GM10248 (cell line): Measurements from ENCODE around the gene SPATS2L.

ENCODE experiments used
- CTCF ChIA-PET: fragments of 300-600 bp; sonication (Branson Sonifier 250); formaldehyde crosslinking; extraction: SDS; loops from one replicate; lab custom pipeline; 2021; ENCODE audit warnings: antibody characterized with exemption; lab: Yijun Ruan, JAX
- POLR2A ChIA-PET: fragments of 350-650 bp; sonication (Branson Sonifier 250); formaldehyde crosslinking; extraction: SDS; loops from one replicate; lab custom pipeline; 2020; ENCODE audit warnings: antibody characterized with exemption; lab: Yijun Ruan, JAX
- DNase-seq: peaks from one replicate; pipeline ENCODE4 v3.0.0; 2012; ENCODE audit errors: extremely low spot score
- CTCF ChIP-seq: IDR thresholded peaks from 2 replicates; pipeline ENCODE4 v1.5.1; 2012; ENCODE audit warnings: mild to moderate bottlenecking, low read depth; ENCODE audit errors: extremely low read depth, missing control alignments, control extremely low read depth

The SPATS2L gene

GRCh38 chr2:200272320-200272719, 34.2 kb upstream of the SPATS2L start:
- DNase-seq, result no peak
- ChIA-PET POLR2A (no interaction called here), CTCF (interaction anchor here (0.9 kb wide), 1 partner anchor 13 kb away, joined by 3 read pairs; no protein-coding TSS in a partner anchor)
- TF ChIP-seq CTCF, result no peak

DNA sequence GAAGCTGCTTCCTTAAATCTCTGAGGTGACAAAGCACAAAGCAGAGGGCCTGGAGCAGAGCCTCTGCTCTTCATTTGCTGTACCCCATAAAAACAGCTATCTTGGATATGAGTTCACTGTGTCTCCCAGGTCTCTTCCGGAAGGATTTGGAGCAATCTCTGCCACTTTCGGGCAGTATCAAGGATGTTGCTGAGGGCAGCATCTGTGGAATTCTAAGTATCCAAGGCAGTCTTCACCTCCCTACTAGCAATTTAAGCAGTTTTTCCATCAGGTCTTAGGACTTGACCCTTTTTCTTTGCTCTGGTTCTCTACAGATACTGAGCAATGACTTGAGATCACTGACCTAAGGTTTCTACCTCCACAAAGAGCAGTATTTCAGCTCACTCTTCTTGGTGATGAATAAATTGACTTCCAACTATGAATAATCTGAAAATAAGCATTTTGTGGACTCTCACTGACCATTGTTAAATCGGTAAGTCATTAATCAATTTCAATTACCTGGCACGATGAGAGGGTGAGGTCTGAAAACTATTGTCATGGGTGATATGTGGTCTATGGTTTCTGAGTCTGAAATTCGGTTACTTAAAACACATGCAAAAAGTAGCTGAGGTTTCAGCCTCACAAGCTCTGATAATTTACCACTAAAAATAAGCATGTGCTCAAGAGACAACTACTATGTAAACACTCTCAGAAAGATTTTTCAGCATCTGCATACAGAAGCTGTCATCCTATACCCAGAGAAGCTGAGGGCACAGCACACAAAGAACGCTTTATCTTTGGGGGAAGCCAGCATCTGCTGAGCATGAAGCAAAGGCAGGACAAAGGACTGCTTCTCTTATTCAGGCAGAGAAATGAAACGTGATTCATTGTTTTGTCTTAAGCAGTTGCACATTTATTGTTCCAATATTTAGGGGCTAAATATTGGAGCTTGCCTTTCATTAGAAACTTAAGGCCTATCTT, 32.1 kb upstream of the SPATS2L start:
- ChIA-PET CTCF (interaction anchor here (1.0 kb wide), 1 partner anchor 16 kb away, joined by 3 read pairs; no protein-coding TSS in a partner anchor), POLR2A (no interaction called here)
- no peak for DNase-seq
- TF ChIP-seq CTCF, result no peak

GRCh38 chr2:200275295-200276013, 31.0 kb upstream of the SPATS2L start:
- TF ChIP-seq CTCF, result no peak
- ChIA-PET CTCF (no interaction called here), POLR2A (no interaction called here)
- DNase-seq, result no peak

DNA sequence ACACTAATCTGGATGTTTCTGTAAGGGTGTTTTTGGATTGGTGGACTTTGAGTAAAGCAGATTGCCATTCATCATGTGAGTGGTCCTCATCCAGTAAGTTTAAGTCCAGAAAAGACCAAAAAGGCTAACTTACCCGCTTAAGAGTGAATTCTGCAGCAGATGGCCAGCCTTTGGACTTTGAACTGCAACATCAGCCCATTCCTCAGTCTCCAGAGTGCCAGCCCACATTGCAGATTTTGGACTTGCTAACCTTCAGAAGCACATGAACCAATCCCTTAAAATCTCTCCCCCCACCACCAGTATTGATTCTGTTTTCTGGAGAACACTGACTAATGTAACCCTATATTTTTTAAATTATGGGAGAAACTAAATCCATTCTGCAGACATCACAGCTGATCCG, 30.0 kb upstream of the SPATS2L start:
- no peak for DNase-seq
- ChIA-PET CTCF (no interaction called here), POLR2A (no interaction called here)
- TF ChIP-seq CTCF, result no peak

DNA sequence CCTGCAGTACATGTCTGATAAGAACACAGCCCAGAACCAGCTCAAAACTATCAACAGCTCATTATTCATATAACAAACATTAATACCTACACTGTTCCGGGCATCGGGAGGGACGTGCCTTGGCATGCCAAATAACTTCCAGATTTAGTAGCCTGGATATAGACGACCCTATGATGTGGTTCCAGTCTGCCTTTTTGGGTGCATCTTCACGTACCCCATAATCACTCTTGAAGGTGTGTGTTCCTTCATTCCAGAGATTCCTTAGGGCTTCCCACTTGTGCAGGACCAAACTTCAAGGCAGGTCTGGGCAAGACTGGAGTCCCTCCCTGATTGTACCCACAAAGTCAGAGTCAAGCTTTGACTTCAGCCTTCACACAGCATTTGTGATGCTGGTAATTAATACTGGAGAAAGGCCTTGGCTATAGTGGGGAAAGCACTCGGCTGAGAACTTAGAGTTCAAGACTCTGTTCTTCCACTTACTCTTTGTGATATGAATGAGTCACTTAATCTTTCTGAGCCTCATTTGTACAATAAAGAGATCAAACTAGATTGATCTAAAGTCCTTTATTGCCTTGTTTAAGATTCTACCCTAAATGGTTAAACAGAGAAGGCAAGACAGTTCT, 27.7 kb upstream of the SPATS2L start:
- TF ChIP-seq CTCF, result no peak
- POLR2A ChIA-PET, result no interaction called here
- no peak for DNase-seq
- CTCF ChIA-PET, result interaction anchor here (1.1 to 1.4 kb wide), 2 partner anchors 9 to 14 kb away, joined by 4 to 5 read pairs; no protein-coding TSS in a partner anchor

- no peak for DNase-seq
- POLR2A ChIA-PET, result no interaction called here
- CTCF ChIA-PET, result no interaction called here
- TF ChIP-seq CTCF, result no peak
These were observed 26.6 kb upstream of the SPATS2L start for GRCh38 chr2:200279857-200280256.
